Cardiac muscle cell (in vitro differentiated cells and primary cell): Measurements from ENCODE around the gene SUSD6. TPM values are rescaled to one million over a fixed set of nuclear protein-coding genes. Genes with fewer than 3 reads are reported as not detected.

Experiments
- DNase-seq, 2 donors: peaks; one replicate each; pipeline versions ENCODE4 v3.0.0 to v3.0.0-alpha.2; 2010 to 2017; ENCODE audit warnings: low read depth in 1 of 2, low spot score in 1 of 2
- H3K27ac ChIP-seq: fragments of 200-600 bp; sonication (generic); 2 replicates; pipeline ENCODE4 v1.5.1; 2016
- H3K27me3 ChIP-seq: fragments of 200-600 bp; sonication (generic); 2 replicates; pipeline ENCODE4 v1.6.0; 2016; ENCODE audit warnings: control low read depth
- H3K36me3 ChIP-seq: fragments of 200-600 bp; sonication (generic); 2 replicates; pipeline ENCODE4 v1.5.1; 2016; ENCODE audit warnings: control low read depth
- H3K4me1 ChIP-seq: fragments of 200-600 bp; sonication (generic); 2 replicates; pipeline ENCODE4 v1.8.1; 2017; ENCODE audit warnings: low read depth, mild to moderate bottlenecking, mixed run types
- H3K4me3 ChIP-seq: fragments of 200-600 bp; sonication (generic); 2 replicates; pipeline ENCODE4 v1.5.1; 2016; ENCODE audit warnings: mild to moderate bottlenecking
- H3K9me3 ChIP-seq: fragments of 200-600 bp; sonication (generic); 2 replicates; pipeline ENCODE4 v1.5.1; 2017; ENCODE audit warnings: low read depth, mild to moderate bottlenecking, control low read depth
- polyA plus RNA-seq: library from polyadenylated mRNA; unstranded; fragments of >200 nt; fragmentation: Nextera tagmentation; extraction: Ambion mirVana; gene quantifications from 2 replicates; pipeline ENCODE4 v1.2.1, GENCODE V29; 2016
- total RNA-seq: library from RNA; depleted of rRNA; stranded (reverse); fragments of >200 nt; gene quantifications from 2 replicates; pipeline ENCODE4 v1.2.3, GENCODE V29; 2016
- TF ChIP-seq, protein P1 (sequence below): IDR thresholded peaks from 2 replicates; pipeline ENCODE4 v1.5.1; 2012; ENCODE audit warnings: low read depth, mild to moderate bottlenecking, low read length

The SUSD6 gene
- total and polyA plus RNA-seq, 2 experiments from 2014 or later: 8.7 to 12.1 TPM

- no peak for DNase-seq
- Histone ChIP-seq H3K27ac (no peak overlapping the region), H3K4me3 (no peak overlapping the region), H3K27me3 (peaks cover 13% of the 10 kb centered on the region), H3K36me3 (no peaks in the 10 kb centered on the region), H3K4me1 (no peaks in the 10 kb centered on the region), H3K9me3 (no peaks in the 10 kb centered on the region)
- TF ChIP-seq, protein P1, sequence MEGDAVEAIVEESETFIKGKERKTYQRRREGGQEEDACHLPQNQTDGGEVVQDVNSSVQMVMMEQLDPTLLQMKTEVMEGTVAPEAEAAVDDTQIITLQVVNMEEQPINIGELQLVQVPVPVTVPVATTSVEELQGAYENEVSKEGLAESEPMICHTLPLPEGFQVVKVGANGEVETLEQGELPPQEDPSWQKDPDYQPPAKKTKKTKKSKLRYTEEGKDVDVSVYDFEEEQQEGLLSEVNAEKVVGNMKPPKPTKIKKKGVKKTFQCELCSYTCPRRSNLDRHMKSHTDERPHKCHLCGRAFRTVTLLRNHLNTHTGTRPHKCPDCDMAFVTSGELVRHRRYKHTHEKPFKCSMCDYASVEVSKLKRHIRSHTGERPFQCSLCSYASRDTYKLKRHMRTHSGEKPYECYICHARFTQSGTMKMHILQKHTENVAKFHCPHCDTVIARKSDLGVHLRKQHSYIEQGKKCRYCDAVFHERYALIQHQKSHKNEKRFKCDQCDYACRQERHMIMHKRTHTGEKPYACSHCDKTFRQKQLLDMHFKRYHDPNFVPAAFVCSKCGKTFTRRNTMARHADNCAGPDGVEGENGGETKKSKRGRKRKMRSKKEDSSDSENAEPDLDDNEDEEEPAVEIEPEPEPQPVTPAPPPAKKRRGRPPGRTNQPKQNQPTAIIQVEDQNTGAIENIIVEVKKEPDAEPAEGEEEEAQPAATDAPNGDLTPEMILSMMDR: no peak
These were observed 30.0 kb upstream of the SUSD6 start for GRCh38 chr14:69581316-69581935.

DNA sequence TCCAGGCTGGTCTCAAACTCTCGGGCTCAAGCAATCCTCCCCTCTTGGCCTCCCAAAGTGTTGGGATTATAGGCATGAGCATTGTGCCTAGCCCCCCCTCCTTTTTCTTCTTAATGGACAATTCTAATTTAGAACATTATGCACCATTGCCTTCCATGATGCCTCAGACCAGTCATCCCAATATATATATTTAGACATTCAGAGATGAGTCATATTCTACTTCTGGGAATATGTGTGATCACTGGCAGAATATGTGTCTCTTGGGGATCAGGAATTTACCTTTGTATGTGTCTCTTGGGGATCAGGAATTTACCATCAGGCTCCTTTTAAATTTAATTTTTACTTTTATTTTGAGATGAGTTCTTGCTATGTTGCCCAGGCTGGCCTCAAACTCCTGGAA is 29.2 kb upstream of the SUSD6 start:
- Histone ChIP-seq H3K36me3 (no peaks in the 10 kb centered on the region), H3K27me3 (peaks cover 5% of the 10 kb centered on the region), H3K9me3 (no peaks in the 10 kb centered on the region), H3K4me3 (no peak overlapping the region), H3K27ac (no peak overlapping the region), H3K4me1 (no peaks in the 10 kb centered on the region)
- peak in 1 of 2 donors; percentile 29 for DNase-seq
- TF ChIP-seq, protein P1: no peak

DNA sequence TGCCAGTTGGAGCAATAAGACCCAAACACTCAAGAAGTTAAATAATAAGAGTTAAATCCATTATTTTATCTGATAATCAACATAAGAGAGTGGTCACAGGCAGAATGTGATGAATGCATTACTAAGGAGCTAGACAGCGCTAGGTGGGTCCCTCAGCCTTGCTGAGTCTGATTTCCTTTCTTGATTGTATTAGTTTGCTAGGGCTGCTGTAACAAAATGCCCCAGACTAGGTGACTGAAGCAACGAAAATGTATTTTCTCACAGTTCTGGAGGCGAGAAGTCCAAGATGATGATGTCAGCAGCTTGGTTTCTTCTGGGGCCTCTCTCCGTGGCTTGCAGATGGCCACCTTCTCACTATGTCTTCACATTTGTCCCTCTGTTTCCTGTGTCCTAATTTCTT is 28.6 kb upstream of the SUSD6 start:
- Histone ChIP-seq H3K36me3 (no peaks in the 10 kb centered on the region), H3K27ac (no peak overlapping the region), H3K4me3 (no peak overlapping the region), H3K27me3 (peaks cover 3% of the 10 kb centered on the region), H3K4me1 (no peaks in the 10 kb centered on the region), H3K9me3 (no peaks in the 10 kb centered on the region)
- TF ChIP-seq, protein P1: no peak
- DNase-seq: no peak

GRCh38 chr14:69584389-69584788 is 27.0 kb upstream of the SUSD6 start:
- Histone ChIP-seq H3K4me1 (no peaks in the 10 kb centered on the region), H3K27ac (no peak overlapping the region), H3K27me3 (no peaks in the 10 kb centered on the region), H3K4me3 (no peak overlapping the region), H3K36me3 (no peaks in the 10 kb centered on the region), H3K9me3 (no peaks in the 10 kb centered on the region)
- TF ChIP-seq, protein P1: no peak
- DNase-seq: no peak

DNA sequence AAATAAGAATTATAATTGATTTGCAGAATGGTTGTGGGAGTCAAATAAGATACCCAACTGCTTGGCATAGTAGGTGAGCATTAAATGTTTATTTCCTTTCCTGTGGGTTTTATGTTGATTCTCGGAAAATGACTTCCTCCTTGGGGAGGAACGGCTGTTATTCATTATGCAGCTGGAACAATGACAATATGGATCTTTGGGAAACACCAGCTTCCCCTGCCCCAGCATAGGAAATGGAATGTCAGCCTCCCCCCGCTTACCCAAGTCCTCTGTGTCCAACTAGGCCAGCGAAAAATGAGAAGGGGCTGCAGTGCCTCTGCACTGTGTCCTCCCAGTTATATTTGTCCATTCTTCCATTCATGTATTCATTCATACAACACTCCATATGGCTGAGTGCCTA is 25.0 kb upstream of the SUSD6 start:
- Histone ChIP-seq H3K9me3 (no peaks in the 10 kb centered on the region), H3K27me3 (no peaks in the 10 kb centered on the region), H3K4me1 (no peaks in the 10 kb centered on the region), H3K36me3 (no peaks in the 10 kb centered on the region), H3K4me3 (no peak overlapping the region), H3K27ac (no peak overlapping the region)
- peak in 1 of 2 donors; percentile 25 for DNase-seq
- TF ChIP-seq, protein P1: no peak
